ENCODE measurements around the gene AGMAT. TPM values are rescaled to one million over a fixed set of nuclear protein-coding genes. Genes with fewer than 3 reads are reported as not detected.

AGMAT gene
- total and polyA plus RNA-seq, 2 donors (not counting 1 experiment from before 2014, with no cell fraction given), result 3.5 to 3.7 TPM

GRCh38 chr1:15543589-15544568, 41.0 kb downstream of the AGMAT start:
- Mint-ChIP-seq H3K4me1 (no peaks in the 10 kb centered on the region), H3K9me3 (ENCODE audit: insufficient read depth) (no peaks in the 10 kb centered on the region), H3K4me3 (no peak overlapping the region), H3K27me3 (no peaks in the 10 kb centered on the region), H3K27ac (no peak overlapping the region)
- TF ChIP-seq EZH2 (IDR thresholded peaks at IDR 0.05; ENCODE audit: borderline replicate concordance, insufficient read depth, low read depth, low read length, poor library complexity, severe bottlenecking) (no peak), CTCF (IDR thresholded peaks at IDR 0.05) (no peak)
- H2AFZ ChIP-seq (ENCODE audit: insufficient read depth, low read depth, low read length, poor library complexity, severe bottlenecking), result no peak overlapping the region
- H3K4me3 ChIP-seq (ENCODE audit: control extremely low read depth in 1 of 5, extremely low read depth in 1 of 5, insufficient read depth in 1 of 5, low read depth in 2 of 5, low read length in 4 of 5), result no peak overlapping the region
- no peak for DNase-seq
- no peaks in the 10 kb centered on the region for H3K9me3 ChIP-seq (ENCODE audit: control extremely low read depth in 1 of 3, control insufficient read depth in 2 of 3, insufficient read depth in 1 of 3, low read length in 2 of 3)
- H3K4me2 ChIP-seq (replicated peaks; ENCODE audit: low read depth, low read length, poor library complexity, severe bottlenecking), result no peak overlapping the region
- peaks cover 8% of the 10 kb centered on the region for H3K79me2 ChIP-seq (ENCODE audit: control insufficient read depth, insufficient read depth, low read length)
- ChIA-PET POLR2A (no interaction called here), CTCF (no interaction called here)
- 88% methylated on average over 5 of the region's 12 CpGs for WGBS (ENCODE audit: insufficient coverage)
- no peaks in the 10 kb centered on the region for H3K4me1 ChIP-seq (ENCODE audit: control insufficient read depth in 2 of 2, insufficient read depth in 2 of 2, low read length in 2 of 2)
- intact Hi-C loops (cut with micrococcal nuclease), result no loop called here
- no peak for ATAC-seq (ENCODE audit: low read depth)
- peaks cover 7% of the 10 kb centered on the region for H4K20me1 ChIP-seq (ENCODE audit: control insufficient read depth, insufficient read depth, low read length, poor library complexity, severe bottlenecking)
- no peak overlapping the region for H3K9ac ChIP-seq (ENCODE audit: low read length)
- H3K27ac ChIP-seq (ENCODE audit: low read length in 2 of 2), result no peak overlapping the region
- H3K36me3 ChIP-seq (replicated peaks in 1 of 2; ENCODE audit: control extremely low read depth in 1 of 2, control insufficient read depth in 1 of 2, extremely low read depth in 1 of 2, insufficient read depth in 2 of 2, low read length in 1 of 2), result peaks cover 2 to 73% of the 10 kb centered on the region in 2 experiments
- no peaks in the 10 kb centered on the region for H3K27me3 ChIP-seq (replicated peaks in 1 of 4; ENCODE audit: control extremely low read depth in 1 of 4, control insufficient read depth in 3 of 4, insufficient read depth in 4 of 4, low read length in 3 of 4)

DNA sequence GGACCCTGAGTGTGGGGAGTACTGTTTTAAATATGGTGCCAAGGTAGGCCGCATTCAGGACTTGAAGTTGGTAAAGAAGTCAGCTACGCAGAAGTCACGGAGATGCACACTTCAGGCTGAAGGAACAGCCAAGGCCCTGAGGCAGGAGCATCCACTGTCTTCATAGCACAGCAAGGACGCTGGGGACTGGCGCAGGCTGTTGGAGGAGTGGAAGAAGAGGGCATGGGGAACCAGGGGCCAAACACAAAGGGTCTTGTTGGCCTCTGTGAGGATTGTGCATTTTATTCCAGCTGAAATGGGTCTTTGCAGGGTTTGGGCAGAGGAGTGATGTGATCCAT, 41.6 kb downstream of the AGMAT start:
- H3K36me3 ChIP-seq (replicated peaks in 1 of 2; ENCODE audit: control extremely low read depth in 1 of 2, control insufficient read depth in 1 of 2, extremely low read depth in 1 of 2, insufficient read depth in 2 of 2, low read length in 1 of 2), result peaks cover 2 to 74% of the 10 kb centered on the region in 2 experiments
- Mint-ChIP-seq H3K27ac (no peak overlapping the region), H3K9me3 (ENCODE audit: insufficient read depth) (no peaks in the 10 kb centered on the region), H3K27me3 (no peaks in the 10 kb centered on the region), H3K4me1 (peaks cover 2% of the 10 kb centered on the region), H3K4me3 (no peak overlapping the region)
- H3K4me1 ChIP-seq (ENCODE audit: control insufficient read depth in 2 of 2, insufficient read depth in 2 of 2, low read length in 2 of 2), result no peaks in the 10 kb centered on the region
- peaks cover 14% of the 10 kb centered on the region for H3K79me2 ChIP-seq (ENCODE audit: control insufficient read depth, insufficient read depth, low read length)
- intact Hi-C loops (cut with micrococcal nuclease), result no loop called here
- H3K4me2 ChIP-seq (replicated peaks; ENCODE audit: low read depth, low read length, poor library complexity, severe bottlenecking), result no peak overlapping the region
- ChIA-PET CTCF (no interaction called here), POLR2A (no interaction called here)
- H3K27ac ChIP-seq (ENCODE audit: low read length in 2 of 2), result no peak overlapping the region
- ATAC-seq (ENCODE audit: low read depth), result no peak
- WGBS (ENCODE audit: insufficient coverage), result 100% methylated on average over 5 of the region's 5 CpGs
- H3K9me3 ChIP-seq (ENCODE audit: control extremely low read depth in 1 of 3, control insufficient read depth in 2 of 3, insufficient read depth in 1 of 3, low read length in 2 of 3), result no peaks in the 10 kb centered on the region
- peaks cover 10% of the 10 kb centered on the region for H4K20me1 ChIP-seq (ENCODE audit: control insufficient read depth, insufficient read depth, low read length, poor library complexity, severe bottlenecking)
- no peak for DNase-seq
- no peak overlapping the region for H3K9ac ChIP-seq (ENCODE audit: low read length)
- H2AFZ ChIP-seq (ENCODE audit: insufficient read depth, low read depth, low read length, poor library complexity, severe bottlenecking), result no peak overlapping the region
- TF ChIP-seq CTCF (IDR thresholded peaks at IDR 0.05), result no peak
- TF ChIP-seq EZH2 (IDR thresholded peaks at IDR 0.05; ENCODE audit: borderline replicate concordance, insufficient read depth, low read depth, low read length, poor library complexity, severe bottlenecking), result no peak
- H3K4me3 ChIP-seq (ENCODE audit: control extremely low read depth in 1 of 5, extremely low read depth in 1 of 5, insufficient read depth in 1 of 5, low read depth in 2 of 5, low read length in 4 of 5), result no peak overlapping the region
- no peaks in the 10 kb centered on the region for H3K27me3 ChIP-seq (replicated peaks in 1 of 4; ENCODE audit: control extremely low read depth in 1 of 4, control insufficient read depth in 3 of 4, insufficient read depth in 4 of 4, low read length in 3 of 4)

Data from B cell (primary cell).